HEK293T (cell line): ENCODE data around the gene MROH7.

Experiments
- CTCF ChIA-PET: fragments of 350-600 bp; formaldehyde crosslinking; extraction: SDS; loops from one replicate; lab custom pipeline; 2021; ENCODE audit warnings: antibody characterized with exemption, inconsistent platforms; lab: Yijun Ruan, JAX
- POLR2A ChIA-PET: fragments of 350-600 bp; formaldehyde crosslinking; extraction: SDS; loops from one replicate; lab custom pipeline; 2020; ENCODE audit warnings: antibody characterized with exemption, inconsistent platforms; lab: Yijun Ruan, JAX
- DNase-seq: peaks from one replicate; pipeline ENCODE4 v3.0.0; 2012; ENCODE audit warnings: mixed read lengths; ENCODE audit errors: extremely low spot score
- ARNT ChIP-seq: fragments of 450-650 bp; IDR thresholded peaks from 2 replicates; pipeline ENCODE4 v1.6.1; 2017; ENCODE audit warnings: mild to moderate bottlenecking
- BHLHE40 ChIP-seq: fragments of 450-650 bp; IDR thresholded peaks from 2 replicates; pipeline ENCODE4 v1.6.1; 2016; ENCODE audit warnings: mild to moderate bottlenecking, moderate library complexity, borderline replicate concordance
- CTBP1 ChIP-seq: fragments of 450-650 bp; IDR thresholded peaks from 2 replicates; pipeline ENCODE4 v1.6.1; 2016; ENCODE audit warnings: borderline replicate concordance
- ELF4 ChIP-seq: fragments of 450-650 bp; IDR thresholded peaks from 2 replicates; pipeline ENCODE4 v1.6.1; 2017; ENCODE audit warnings: antibody characterized with exemption
- FOXA1 ChIP-seq: fragments of 450-650 bp; IDR thresholded peaks from 2 replicates; pipeline ENCODE4 v1.6.1; 2016; ENCODE audit warnings: mild to moderate bottlenecking
- FOXK2 ChIP-seq: fragments of 450-650 bp; IDR thresholded peaks from 2 replicates; pipeline ENCODE4 v1.6.1; 2016; ENCODE audit warnings: mild to moderate bottlenecking
- FOXM1 ChIP-seq: fragments of 450-650 bp; IDR thresholded peaks from 2 replicates; pipeline ENCODE4 v1.6.1; 2017; ENCODE audit warnings: mild to moderate bottlenecking, borderline replicate concordance
- HDGF ChIP-seq: fragments of 450-650 bp; IDR thresholded peaks from 2 replicates; pipeline ENCODE4 v1.6.1; 2017; ENCODE audit warnings: antibody characterized with exemption, borderline replicate concordance
- L3MBTL2 ChIP-seq: fragments of 450-650 bp; conservative IDR thresholded peaks from 2 replicates; pipeline ENCODE4 v1.6.1; 2016; ENCODE audit warnings: mild to moderate bottlenecking
- LEF1 ChIP-seq: fragments of 450-650 bp; IDR thresholded peaks from 2 replicates; pipeline ENCODE4 v1.6.1; 2017; ENCODE audit warnings: mild to moderate bottlenecking, borderline replicate concordance
- NFRKB ChIP-seq: fragments of 450-650 bp; IDR thresholded peaks from 2 replicates; pipeline ENCODE4 v1.6.1; 2016; ENCODE audit warnings: mild to moderate bottlenecking, moderate library complexity
- SP1 ChIP-seq: fragments of 450-650 bp; IDR thresholded peaks from 2 replicates; pipeline ENCODE4 v1.6.1; 2017
- SUZ12 ChIP-seq: fragments of 450-650 bp; IDR thresholded peaks from 2 replicates; pipeline ENCODE4 v1.6.1; 2016; ENCODE audit warnings: mild to moderate bottlenecking
- TARDBP ChIP-seq: fragments of 450-650 bp; IDR thresholded peaks from 2 replicates; pipeline ENCODE4 v1.6.1; 2016
- ZNF384 ChIP-seq: fragments of 450-650 bp; IDR thresholded peaks from 2 replicates; pipeline ENCODE4 v1.6.1; 2016
- TF ChIP-seq, protein P1 (sequence below): fragments of 450-650 bp; IDR thresholded peaks from 2 replicates; pipeline ENCODE4 v1.6.1; 2016

MROH7 gene

DNA sequence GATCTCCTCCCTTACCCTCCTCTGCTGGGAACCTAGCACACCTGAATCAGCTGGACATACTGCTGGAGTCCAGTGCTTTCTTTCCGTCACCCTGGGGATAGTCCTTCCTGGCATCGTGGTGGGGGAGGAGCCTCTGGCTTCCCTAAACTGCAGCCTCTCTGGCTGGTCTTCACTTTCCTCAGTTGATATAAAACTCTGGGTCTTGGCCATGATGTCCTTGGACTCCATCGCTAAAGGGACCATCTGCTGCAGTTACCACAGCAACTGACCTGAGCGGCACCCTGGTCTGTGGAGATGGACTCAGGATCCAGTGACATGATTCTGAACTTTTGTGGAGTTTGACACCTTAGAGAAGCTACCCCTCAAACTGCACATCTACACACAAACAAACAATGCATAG, 99.9 kb downstream of the MROH7 start:
- POLR2A ChIA-PET: no interaction called here
- no peak for TF ChIP-seq SUZ12
- no peak for TF ChIP-seq TARDBP
- TF ChIP-seq CTBP1: no peak
- no peak for TF ChIP-seq SP1
- TF ChIP-seq ZNF384: no peak
- TF ChIP-seq LEF1: no peak
- no peak for TF ChIP-seq NFRKB
- TF ChIP-seq BHLHE40: no peak
- TF ChIP-seq L3MBTL2: no peak
- TF ChIP-seq FOXM1: no peak
- DNase-seq: no peak
- CTCF ChIA-PET: no interaction called here

DNA sequence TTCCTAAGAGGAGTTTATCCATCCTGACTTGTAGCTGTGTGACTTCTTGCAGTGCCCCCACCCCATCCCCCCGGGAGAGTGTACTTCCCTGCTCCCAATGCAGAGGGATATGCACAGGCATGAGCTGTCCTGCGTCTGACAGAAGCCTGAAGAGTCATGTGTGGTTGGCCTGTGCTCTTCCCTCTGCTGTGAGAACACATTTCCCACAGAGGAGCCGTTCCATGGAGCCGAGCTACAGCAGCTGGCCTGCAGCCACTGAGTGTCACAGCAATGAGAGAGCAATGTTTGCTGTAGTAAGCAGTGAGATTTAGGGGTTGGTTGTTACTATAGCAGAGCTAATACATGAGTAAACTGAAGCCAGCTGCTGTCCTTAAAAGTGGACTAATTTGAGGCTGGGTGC, 100.7 kb downstream of the MROH7 start:
- TF ChIP-seq FOXM1: no peak
- no peak for TF ChIP-seq BHLHE40
- TF ChIP-seq FOXK2: no peak
- TF ChIP-seq TARDBP: no peak
- TF ChIP-seq SUZ12: no peak
- ChIA-PET POLR2A (no interaction called here), CTCF (no interaction called here)
- DNase-seq: no peak

DNA sequence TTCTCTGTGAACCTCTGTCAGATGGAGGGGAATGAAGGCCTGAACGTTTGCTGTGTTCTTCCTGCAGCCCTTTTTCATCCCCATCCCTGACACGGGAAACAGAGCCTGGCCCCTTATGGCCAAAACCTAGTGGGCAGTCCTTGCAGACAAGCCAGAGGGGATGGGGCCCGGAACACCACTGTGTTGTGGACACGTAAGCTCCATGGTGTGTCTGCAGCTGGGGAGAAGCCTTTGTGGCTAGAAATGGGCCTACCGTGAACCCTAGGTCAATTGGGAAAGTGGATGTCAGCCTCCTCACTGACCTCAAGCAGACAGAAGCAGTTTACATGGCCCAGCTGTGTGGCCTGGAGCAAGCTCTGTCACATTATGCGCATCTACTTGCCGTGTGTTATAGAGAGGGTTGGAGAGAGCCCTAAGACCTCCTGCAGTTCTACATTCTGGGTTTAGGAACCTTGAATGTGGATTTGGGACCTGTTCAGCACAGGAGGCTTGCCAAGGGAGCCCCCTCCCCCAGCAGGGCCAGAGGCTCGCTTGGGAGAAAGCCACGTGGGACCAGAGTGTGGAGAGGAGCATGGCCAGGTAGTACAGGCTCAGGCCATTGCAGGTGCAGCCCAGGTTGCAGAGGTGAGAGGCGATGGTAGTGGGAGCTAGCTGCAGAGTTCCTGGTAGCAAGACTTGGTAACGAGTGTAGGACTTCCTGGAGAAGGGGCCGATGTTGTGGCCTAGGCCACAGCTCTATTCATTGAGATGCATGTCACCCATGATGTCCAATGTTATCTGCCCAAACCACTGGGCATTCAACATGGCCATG, 102.0 kb downstream of the MROH7 start:
- no peak for DNase-seq
- ChIA-PET CTCF (no interaction called here), POLR2A (no interaction called here)
- no peak for TF ChIP-seq BHLHE40
- no peak for TF ChIP-seq SUZ12
- TF ChIP-seq FOXA1: no peak
- TF ChIP-seq, protein P1, sequence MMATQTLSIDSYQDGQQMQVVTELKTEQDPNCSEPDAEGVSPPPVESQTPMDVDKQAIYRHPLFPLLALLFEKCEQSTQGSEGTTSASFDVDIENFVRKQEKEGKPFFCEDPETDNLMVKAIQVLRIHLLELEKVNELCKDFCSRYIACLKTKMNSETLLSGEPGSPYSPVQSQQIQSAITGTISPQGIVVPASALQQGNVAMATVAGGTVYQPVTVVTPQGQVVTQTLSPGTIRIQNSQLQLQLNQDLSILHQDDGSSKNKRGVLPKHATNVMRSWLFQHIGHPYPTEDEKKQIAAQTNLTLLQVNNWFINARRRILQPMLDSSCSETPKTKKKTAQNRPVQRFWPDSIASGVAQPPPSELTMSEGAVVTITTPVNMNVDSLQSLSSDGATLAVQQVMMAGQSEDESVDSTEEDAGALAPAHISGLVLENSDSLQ: no peak
- TF ChIP-seq NFRKB: no peak
- no peak for TF ChIP-seq ELF4
- no peak for TF ChIP-seq LEF1
- no peak for TF ChIP-seq TARDBP

- TF ChIP-seq FOXK2 (no peak), HDGF (no peak), ZNF384 (no peak), LEF1 (no peak), FOXM1 (no peak), L3MBTL2 (no peak), ELF4 (no peak), ARNT (no peak), BHLHE40 (no peak), SP1 (no peak), SUZ12 (no peak), TARDBP (no peak), FOXA1 (no peak), CTBP1 (no peak), NFRKB (no peak)
- TF ChIP-seq, protein P1: no peak
- ChIA-PET CTCF (no interaction called here), POLR2A (interaction anchor here (1.8 kb wide), 1 partner anchor 29 kb away, joined by 7 read pairs; the partner anchor contains the start of gene TTC4)
- no peak for DNase-seq
Measured at GRCh38 chr1:54744696-54745095, 103.1 kb downstream of the MROH7 start.

DNA sequence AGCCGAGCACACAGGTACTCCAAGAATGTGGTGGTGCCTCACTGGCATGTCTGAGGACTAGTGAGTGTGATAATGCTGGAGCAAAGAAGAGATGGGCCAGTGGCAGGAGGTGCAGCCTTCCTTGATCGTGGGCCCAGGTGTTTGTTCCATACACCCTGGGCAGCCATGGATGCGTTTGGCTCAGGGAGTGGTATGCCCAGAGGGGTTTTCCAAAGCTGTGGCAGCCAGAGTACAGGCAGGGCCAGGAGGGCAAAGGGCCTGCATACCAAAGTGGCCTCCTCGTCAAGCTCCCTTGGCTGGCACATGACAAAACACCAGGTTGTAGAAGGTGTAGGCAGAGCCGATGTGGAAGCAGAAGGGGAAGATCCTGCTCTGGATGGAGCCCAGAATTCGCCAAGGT, 103.7 kb downstream of the MROH7 start:
- TF ChIP-seq SUZ12 (no peak), L3MBTL2 (no peak), TARDBP (no peak), FOXK2 (no peak), HDGF (no peak), BHLHE40 (no peak), ARNT (no peak), SP1 (no peak), LEF1 (no peak), ZNF384 (no peak), FOXA1 (no peak), CTBP1 (no peak), FOXM1 (no peak)
- TF ChIP-seq, protein P1: no peak
- ChIA-PET POLR2A (interaction anchor here (1.8 kb wide), 1 partner anchor 30 kb away, joined by 7 read pairs; the partner anchor contains the start of gene TTC4), CTCF (no interaction called here)
- DNase-seq: no peak

GRCh38 chr1:54745864-54746263, 104.3 kb downstream of the MROH7 start:
- CTCF ChIA-PET: no interaction called here
- DNase-seq: no peak
- TF ChIP-seq SUZ12 (no peak), ELF4 (no peak), SP1 (no peak), FOXM1 (no peak), FOXK2 (no peak), BHLHE40 (no peak), CTBP1 (no peak), FOXA1 (no peak), NFRKB (no peak), LEF1 (no peak), TARDBP (no peak)
- POLR2A ChIA-PET: interaction anchor here (1.8 kb wide), 1 partner anchor 30 kb away, joined by 7 read pairs; the partner anchor contains the start of gene TTC4
